PC-3 (cell line): ENCODE measurements around the gene KERA.

Experiments
- CTCF ChIP-seq: fragments of 300-600 bp; sonication (generic); conservative IDR thresholded peaks from 2 replicates; pipeline ENCODE4 v1.5.1; 2017; ENCODE audit warnings: antibody characterized with exemption, low read depth, mild to moderate bottlenecking, low read length
- EZH2 ChIP-seq: fragments of 300-600 bp; sonication (generic); IDR thresholded peaks from one replicate; pipeline ENCODE4 v1.6.1; 2017; ENCODE audit warnings: antibody characterized with exemption, mild to moderate bottlenecking, low read length; ENCODE audit not compliant: unreplicated experiment
- EZH2phosphoT487 ChIP-seq: fragments of 300-600 bp; sonication (generic); IDR thresholded peaks from 2 replicates; pipeline ENCODE4 v1.6.1; 2018; ENCODE audit warnings: mild to moderate bottlenecking, antibody characterized with exemption, low read length, borderline replicate concordance

GRCh38 chr12:91080041-91080440 lies 22.2 kb upstream of the KERA start:
- TF ChIP-seq CTCF = no peak
- TF ChIP-seq EZH2 = no peak
- no peak for TF ChIP-seq EZH2phosphoT487
